ENCODE results near the gene CA10.
A peak's percentile ranks its signal among the peaks of the same experiment; 100 is the strongest.

CA10 gene

DNA sequence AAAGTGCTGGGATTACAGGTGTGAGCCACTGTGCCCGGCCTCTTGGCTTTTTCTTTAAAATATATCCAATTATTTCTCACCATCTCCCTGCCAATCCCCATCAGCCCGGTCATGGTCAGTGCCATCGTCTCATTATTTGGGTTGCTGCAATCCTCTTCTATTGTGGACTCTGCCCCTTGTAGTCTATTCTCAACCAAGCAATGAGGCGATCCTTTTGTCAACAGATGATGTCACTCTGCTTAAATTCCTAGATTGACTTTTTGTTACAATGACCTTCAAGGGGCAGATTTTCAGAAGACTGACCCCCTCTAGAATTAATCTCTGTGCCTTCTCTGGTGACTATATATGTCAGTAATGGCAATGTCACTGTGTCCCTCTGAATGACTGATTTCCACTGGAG lies 513.5 kb downstream of the CA10 start:
- no peak for DNase-seq (ENCODE audit: low spot score)

DNA sequence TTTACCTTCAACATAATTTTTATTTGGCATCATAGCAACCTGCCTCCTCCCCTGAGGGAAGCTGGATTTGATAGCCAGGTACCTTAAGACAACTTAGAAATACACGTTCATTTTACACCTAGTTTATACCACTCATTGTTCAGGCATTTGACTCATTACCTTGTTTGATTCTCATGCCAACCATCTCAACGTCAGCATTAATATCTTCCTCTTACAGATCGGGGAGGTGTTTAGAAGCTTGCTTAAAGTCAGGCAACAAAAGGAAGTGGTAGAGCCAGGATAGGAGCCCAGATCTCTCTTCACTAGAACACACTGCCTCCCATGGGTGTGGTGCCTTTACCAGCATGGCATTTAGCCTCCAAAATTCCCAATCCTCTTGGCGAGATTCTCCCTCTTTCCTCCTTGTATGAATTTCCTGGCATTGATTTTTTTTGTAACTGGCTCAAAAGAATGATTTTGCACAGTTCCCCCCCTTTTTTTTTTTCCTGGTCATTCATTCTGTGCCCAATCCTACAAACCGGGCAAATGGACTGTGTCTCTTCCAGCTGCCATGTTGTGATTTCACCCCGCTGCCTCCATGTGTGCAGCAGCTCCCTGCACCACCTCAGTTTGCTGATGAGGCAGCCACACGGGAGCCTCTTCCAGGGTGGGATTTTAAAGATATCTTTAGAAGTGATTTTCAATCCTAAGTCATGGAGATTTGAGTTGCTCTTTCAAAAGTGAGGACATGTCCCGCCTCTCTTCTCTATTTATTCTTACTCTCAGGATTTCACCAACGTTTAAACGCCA lies 514.6 kb downstream of the CA10 start:
- DNase-seq (ENCODE audit: low spot score) = no peak

DNA sequence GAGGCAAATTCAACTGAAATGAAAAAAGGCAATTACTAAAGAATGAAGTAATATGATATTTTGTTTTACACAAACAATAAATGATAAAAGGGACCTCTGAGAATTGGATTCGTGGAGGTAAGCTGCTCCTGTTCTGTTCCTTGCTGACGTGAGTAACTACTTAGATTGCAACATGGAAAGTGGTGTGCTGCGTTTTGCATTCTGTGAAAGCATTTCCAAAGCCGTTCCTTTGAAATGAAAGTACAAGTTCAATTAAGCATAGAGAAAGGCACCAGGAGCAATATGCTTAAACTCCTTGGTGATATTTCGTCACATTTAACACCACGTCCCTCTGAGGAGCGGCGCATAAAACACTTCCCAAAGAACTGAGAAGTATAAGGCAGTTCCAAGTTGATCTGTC lies 516.5 kb downstream of the CA10 start:
- DNase-seq (ENCODE audit: low spot score) = no peak

DNA sequence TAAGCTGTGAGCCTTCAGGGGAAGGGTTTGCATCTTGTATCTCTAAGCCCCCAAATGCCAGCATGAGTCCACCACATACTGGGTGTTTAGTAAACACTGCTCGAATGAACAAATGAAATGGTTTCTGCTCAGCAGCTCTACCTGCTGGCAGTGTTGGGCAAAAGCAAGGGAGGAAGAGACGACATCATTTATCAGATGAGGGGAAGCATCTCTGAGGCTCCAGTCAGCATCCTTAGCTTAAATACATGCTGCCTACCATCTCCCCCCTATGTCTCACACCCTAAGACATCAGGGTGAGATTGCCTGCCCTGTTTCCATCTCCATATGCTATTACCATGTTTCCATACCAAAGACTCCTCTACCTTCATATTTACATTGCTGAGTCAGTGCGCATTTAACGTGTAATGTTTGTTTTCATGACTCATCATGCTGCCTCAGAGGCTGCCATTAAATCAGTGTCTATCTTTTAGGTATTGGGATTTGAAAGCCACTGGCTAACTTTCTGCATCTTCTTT lies 518.3 kb downstream of the CA10 start:
- DNase-seq (ENCODE audit: low spot score) = peak; percentile 2

DNA sequence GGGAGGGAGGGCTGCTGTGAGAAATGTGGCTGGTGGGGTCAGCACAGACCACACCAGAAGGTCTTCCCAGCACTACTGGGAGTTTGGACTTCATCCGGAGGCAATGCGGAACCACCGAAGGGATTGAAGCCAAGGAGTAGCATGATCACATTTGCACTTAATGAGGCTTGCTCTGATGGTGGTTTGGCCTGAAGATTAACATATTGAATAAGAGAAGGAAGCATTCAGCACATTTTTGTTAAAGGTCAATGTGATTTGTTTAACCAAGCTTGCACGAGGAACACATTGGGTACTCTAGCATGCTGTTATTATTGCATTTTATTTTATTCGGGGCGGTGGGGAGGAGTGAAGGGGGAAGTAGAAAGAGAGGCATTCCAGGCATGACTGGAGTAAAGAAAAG lies 519.5 kb downstream of the CA10 start:
- no peak for DNase-seq (ENCODE audit: low spot score)

DNA sequence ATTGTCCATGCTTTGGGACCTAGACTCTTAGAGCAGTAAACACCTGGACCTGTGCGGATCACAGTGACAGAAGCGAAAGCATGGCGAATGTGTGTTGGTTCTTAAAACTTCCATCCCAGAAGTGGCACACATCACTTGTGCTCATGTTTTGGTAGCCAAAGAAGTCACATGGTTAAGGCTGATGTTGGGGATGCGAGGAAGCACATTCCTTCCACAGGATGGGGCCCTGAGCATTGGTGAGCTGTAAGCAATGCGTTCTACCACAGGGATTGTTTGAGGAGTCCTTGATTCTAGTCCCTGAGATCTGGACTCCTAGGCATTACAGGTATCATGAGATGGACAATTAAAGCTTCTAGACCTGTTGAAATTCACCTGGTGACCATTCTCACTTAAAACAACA lies 522.2 kb downstream of the CA10 start:
- DNase-seq (ENCODE audit: low spot score) = no peak

DNA sequence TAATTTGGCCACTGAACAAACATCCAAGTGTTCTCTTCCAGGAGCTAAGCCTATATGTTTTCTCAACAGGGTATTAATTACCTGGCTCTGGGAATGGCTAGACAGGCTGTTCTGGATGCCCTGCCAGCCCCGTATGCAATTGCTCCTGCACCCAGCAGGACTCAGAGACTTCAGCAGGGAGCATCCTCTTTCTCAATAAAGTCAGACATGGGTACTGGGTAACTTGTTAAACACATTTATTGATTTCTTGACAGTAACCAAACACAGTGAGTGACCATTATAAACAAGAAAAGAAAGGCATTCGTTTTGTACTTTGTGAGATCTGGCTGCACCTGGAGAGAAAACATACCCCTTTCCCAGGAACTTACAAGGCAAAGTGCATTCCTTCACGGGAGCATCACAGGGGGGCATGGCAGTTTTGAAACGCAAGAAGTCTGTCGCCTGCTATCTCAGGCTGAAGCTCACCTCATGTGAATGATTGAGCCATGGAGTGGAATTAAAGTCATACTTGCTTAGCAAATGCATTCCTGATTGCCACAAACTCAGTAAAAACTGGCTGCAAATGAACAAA lies 528.3 kb downstream of the CA10 start:
- DNase-seq (ENCODE audit: low spot score) = no peak

DNA sequence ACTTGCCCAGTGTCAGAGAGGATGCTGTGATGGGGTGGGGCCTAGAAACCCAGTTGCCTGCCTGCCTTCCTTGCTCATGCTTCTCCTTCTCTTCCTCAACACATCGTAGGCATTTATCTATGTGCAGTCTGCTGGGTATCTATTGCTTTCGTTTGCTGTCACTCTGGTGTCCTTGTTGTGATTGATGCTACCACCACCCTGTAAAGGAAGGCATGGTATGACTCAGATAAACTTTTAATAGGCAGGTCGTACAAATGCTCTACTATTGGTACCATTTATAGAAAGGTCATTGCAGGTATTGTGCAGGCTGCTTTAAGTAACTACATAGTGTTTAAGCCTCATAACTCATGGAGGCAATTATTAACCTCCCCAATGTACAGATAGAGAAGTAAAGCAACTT lies 529.3 kb downstream of the CA10 start:
- no peak for DNase-seq (ENCODE audit: low spot score)

DNA sequence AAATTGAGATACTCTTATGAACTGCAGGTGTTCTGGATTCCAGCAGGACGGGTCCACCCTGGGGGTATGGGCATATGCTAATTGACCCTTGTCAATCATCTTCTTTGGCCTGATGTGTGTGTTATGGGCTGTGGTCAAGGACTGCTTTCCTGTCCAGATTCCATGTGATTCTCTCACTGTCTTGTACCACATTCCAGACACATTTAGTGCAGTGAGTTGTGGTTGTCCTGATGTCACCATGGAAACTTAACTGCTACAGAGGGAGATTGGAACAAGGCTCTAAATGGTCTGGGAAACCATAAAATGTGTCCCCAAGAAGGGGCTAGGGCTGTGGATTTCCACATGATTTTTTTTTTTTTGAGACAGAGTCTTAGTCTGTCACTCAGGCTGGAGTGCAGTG lies 530.7 kb downstream of the CA10 start:
- no peak for DNase-seq (ENCODE audit: low spot score)

DNA sequence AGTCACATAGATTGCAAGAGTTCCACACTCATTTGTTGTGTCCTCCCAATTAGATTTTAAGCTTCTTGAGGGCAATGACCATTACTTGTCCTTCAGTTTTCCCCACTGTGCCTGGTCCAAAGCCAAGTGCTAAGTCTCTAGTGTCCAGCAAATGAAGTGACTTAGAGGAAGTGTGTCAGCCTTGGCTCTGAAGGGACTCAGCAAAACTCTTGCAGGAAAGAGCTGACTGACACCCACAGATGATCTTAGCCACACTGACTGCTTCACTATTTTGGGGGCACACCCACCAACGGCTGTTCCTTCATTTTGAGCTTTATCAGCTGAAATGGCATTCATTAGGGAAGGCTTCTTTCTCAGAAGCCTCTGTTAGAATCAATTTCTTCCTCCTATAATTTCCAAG lies 540.0 kb downstream of the CA10 start:
- no peak for DNase-seq (ENCODE audit: low spot score)

DNA sequence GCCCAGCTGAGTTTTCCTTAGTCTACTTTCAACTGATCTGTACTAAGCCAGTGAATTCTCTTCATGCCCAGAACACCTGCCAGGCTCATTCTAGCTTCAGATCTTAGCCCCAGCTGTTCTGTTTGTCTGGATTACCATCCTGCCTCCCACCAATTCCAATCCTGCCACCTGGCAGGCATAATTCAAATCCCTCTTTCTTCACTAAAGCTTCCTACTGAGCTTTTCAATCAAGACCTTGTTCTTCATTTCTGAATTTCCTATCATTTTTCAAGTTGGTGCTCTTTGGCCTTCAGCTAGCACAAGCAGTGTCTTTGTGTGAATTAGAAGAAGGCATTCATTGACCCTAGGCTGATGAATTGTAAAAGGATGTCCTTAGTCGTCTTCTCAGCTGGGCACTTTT lies 540.5 kb downstream of the CA10 start:
- DNase-seq (ENCODE audit: low spot score) = no peak

DNA sequence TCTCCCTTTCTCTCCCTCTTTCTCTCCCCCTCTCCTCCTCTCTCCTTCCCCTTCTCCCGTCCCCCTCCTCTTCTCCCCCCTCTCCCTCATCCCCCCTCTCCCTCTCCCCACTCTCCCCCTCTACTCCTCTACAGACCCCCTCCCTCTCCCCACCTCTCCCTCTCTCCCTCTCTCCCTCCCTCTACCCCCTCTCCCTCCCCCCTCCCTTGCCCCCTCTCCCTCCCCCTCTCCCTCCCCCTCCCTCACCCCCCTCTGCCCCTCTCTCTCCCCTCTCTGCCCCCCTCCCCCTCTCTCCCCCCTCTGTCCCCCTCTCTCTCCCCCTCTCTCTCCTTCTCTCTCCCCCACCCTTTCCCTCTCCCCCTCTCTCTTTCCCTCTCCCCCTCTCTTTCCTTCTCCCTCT lies 545.3 kb downstream of the CA10 start:
- no peak for DNase-seq (ENCODE audit: low spot score)

DNA sequence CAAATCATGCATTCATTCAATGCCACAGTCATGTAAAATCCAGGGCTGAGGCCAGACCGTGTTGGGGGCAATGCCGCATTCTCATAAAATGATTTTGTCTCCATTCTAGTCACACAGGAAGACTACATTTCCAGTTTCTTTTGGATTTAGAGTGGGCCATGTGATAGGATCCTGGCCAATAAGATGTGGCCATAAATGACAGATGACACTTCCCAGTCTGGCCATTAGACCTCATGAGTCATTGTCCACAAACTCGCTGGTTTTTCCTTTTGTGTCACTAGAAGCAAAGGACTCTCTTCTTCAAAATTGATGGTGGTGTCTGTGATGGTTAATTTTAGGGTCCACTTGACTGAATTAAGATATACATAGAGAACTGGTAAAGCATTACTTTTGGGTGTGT lies 545.8 kb downstream of the CA10 start:
- no peak for DNase-seq (ENCODE audit: low spot score)

DNA sequence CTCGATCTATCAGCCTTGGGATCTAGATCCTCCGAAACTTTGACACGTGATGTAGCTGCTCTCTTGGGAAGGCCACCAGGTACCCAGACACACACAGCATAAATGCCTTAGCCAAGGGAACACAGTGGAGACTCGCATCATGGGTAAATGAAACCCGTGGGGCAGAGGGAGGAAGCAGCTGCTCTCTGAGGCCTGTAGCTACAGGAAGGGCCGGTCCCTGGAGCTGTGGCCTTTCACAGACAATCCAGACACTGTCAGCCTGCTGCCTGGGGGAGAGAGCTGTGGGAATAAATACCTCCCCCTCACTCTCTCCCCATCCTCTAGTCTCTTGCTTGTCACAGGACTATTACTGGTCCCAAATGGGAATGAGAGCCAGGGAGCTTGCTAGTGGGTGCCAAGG lies 546.9 kb downstream of the CA10 start:
- DNase-seq (ENCODE audit: low spot score) = no peak

DNA sequence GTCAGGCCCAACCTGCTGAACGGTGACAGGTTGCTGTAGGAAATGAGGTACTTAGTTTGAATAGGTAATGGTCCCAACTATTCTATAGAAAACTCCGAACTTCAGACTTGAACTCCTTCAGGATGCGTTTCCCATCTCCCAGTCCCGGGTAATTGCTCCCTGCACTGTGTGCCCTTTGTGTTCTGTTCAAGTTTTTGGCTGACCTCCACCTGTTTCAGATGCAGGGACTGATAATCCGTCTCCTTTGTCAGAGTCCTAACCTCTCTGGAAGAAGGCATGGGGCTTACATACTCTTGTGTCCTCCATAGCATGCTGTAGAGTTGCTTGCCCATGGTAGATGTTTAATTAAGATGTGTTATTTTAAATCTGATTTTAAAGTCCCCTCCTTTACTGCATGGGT lies 547.7 kb downstream of the CA10 start:
- no peak for DNase-seq (ENCODE audit: low spot score)

DNA sequence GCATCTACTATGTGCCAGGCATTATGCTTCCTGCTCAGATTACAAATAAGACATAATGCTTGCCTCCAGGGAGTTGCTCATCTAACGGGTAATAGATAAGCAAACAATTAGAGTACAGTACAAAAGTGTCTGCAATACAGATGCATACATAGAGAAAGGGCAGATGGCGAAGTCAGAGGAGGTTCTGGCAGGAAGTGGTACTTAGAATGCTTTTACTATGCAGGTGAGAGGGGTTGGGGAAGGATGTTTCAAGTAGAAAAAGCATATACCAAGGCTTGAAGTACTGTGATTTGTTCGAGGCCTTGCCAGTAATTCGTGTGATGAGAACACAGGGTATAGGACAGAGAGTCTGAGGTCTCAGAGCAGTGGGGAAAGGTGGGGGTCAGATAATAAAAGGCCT lies 548.4 kb downstream of the CA10 start:
- DNase-seq (ENCODE audit: low spot score) = no peak

DNA sequence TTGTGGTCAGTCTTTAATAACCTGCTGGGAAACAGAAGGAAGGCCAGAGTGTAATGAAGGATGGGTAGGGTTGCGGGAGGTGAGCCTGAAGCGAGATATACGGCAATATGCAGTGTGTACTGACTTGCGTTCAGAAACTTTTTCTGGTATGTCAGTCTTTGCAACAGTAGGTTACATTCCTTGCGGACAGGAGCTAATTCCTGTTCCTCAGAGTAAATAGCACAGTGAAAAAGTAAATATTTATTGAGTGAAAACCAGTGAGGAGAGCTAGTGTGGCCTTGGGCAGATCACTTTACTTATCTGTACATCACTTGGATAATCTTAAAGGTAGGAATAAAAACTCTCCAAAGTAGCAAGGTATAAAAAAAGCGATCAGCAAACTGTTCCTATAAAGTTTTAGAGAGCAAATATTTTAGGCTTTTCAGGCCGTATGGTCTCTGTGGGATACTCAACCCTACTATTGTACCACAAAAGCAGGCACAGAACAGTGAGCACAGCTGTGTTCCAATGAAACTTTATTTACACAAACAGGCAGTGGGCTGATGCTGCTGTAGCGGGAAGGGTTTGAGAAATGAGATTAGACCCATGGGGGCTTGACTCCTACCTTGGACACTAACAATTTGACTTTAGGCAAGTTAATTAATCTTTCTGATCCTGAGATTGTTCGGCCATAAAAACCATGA lies 550.1 kb downstream of the CA10 start:
- DNase-seq (ENCODE audit: low spot score) = no peak

DNA sequence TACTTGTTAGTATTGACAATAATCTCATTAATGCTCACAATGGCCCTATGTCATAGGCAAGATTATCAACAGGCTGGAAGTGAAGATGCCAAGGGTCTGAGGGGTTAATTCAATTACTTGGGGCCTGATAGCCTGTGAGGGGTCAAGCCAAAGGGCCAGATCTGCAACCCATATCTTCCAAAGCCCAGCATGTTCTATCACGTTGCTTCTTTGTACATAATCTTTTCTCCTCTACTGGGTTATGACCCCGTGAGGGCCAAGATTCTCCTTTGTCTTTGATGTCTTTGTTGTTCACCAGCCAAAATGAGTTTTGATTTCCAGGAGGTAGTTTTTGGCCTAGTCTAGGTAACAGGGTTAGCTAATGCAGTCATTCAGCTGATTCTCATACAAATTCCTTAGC lies 551.0 kb downstream of the CA10 start:
- no peak for DNase-seq (ENCODE audit: low spot score)

DNA sequence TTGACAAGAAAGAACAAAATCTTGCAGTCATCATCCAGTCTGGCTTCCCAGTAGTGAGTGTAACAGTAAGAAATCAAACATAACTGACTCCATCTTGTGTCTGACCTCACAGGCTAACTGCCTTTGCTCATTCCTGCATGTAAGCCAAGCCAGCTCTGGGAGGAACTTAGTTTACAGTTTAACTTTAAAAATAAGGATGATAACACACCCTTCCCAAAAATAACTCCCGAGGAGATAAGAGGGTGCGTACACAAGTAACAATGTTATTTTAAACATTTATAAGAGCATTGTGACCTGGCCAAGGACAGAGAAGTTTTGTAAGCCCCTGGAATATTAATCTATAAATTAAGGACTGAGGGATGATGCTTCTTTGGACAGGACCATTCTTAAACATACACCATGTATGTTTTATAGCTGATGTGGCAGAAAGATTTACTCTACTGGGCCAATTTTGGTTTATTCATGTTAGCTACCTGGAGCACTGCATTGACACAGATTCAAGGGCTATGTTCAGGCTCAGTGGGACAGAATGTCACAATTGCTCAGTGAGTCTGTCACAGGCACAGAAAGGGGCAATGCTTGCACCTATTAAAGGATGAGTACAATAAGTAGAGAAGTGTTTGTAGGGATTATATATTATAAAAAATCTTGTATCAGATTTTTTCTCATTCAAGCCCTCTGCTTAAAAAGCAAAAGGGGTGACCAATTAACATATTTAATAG lies 554.1 kb downstream of the CA10 start:
- no peak for DNase-seq (ENCODE audit: low spot score)

DNA sequence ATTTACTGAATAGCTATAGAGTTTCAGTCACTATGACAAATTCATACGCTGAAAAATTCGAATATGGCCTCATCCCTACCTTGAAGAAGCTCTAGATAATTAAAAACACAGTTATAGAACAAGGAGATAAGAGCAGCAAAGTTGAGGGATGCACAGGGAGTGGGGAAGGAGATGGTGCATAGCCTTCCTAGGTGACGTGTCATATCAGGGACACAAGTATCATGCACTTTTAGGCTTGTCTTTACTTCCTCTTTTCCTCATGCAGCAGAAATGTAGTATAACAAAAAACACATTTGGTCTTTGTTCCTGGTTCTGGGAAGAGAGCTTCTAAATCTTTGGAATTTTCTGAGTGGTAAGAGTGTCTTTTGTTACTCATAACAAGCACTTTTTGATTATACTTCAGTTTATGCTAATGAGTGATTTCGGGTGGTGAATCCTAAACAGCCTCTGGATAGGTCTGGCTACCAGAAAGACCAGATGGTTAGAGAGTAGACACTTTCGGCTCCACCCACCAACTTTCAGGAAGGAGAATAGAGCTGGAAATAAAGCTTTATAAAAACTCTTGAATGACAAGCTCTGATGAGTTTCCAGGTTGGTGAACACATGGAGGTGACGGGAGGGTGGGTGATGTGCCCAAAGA lies 556.8 kb downstream of the CA10 start:
- DNase-seq (ENCODE audit: low spot score) = no peak

DNA sequence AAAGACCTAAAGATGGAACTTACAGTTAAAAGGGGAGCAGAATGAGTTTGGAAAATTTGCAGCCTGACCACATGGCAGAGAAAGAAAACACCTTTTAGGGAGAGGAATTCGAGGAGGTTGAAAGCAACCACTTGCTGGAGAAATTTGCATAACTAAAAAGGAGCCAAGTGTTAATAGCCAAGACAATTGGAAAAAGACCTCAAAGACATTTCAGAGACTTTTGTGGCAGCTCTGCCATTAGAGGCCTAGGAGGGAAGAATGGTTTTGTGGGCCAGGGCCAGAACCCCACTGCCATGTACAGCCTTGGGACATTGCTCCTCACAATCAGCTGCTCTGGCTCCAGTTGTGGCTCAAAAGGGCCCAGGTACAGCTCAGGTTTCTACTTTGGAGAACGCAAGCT lies 559.7 kb downstream of the CA10 start:
- DNase-seq (ENCODE audit: low spot score) = no peak

DNA sequence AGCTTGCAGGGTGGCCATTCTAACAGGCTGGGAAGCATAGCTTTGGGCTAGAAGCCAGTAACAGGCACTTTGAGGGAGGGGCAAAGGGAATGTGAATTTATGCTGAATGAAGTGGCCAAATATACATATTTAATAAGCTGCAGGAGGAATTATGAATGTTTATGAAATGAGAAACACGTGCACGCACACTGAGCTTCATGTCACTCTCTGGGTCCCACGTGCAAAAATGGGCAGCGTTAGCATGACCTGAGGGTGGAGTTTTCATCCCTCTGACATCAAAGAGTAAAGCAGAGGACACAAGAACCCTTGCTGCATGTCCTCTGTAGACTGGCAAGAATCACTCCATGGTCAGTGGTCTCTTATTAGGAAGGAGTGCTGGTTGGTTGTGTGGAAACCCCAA lies 561.2 kb downstream of the CA10 start:
- no peak for DNase-seq (ENCODE audit: low spot score)

Measured in kidney capillary endothelial cell (primary cell).